H1 (cell line): Measurements from ENCODE around the gene PHYHD1. TPM values are rescaled to one million over a fixed set of nuclear protein-coding genes. Genes with fewer than 3 reads are reported as not detected.

Experiments
- CTCF ChIA-PET: fragments of 300-600 bp; sonication (Branson Sonifier 250); formaldehyde crosslinking; loops from one replicate; lab custom pipeline; 2021; ENCODE audit not compliant: partially characterized antibody; lab: Charles Lee
- POLR2A ChIA-PET: fragments of 300-600 bp; sonication (Branson Sonifier 250); formaldehyde crosslinking; loops from one replicate; lab custom pipeline; 2021; ENCODE audit warnings: inconsistent platforms; ENCODE audit not compliant: partially characterized antibody; lab: Charles Lee
- DNase-seq, 2 experiments: peaks; one replicate each; pipeline versions ENCODE4 v3.0.0 to v3.0.0-alpha.2; 2010 to 2022; ENCODE audit warnings: low spot score in 2 of 2, low read depth in 1 of 2, mixed read lengths in 1 of 2
- FAIRE-seq: peaks from 2 replicates; lab custom pipeline; 2011; peaks lifted over from hg19 to GRCh38; lab: Jason Lieb, UNC
- H2AFZ ChIP-seq: 2 replicates; pipeline ENCODE4 v1.8.1; 2012; ENCODE audit warnings: low read length, inconsistent platforms
- H2AK5ac ChIP-seq: 2 replicates; pipeline ENCODE4 v1.6.1; 2013; ENCODE audit warnings: low read depth, low read length
- H2BK120ac ChIP-seq: replicated peaks from 2 replicates; pipeline ENCODE3; 2013; ENCODE audit warnings: low read depth, low read length, inconsistent platforms
- H2BK12ac ChIP-seq: 2 replicates; pipeline ENCODE4 v1.6.1; 2013; ENCODE audit warnings: low read depth, low read length
- H2BK15ac ChIP-seq: 2 replicates; pipeline ENCODE4 v1.6.1; 2013; ENCODE audit warnings: low read length
- H2BK20ac ChIP-seq: 2 replicates; pipeline ENCODE4 v1.6.1; 2013; ENCODE audit warnings: low read length
- H2BK5ac ChIP-seq: 2 replicates; pipeline ENCODE4 v1.6.1; 2013; ENCODE audit warnings: low read depth, low read length
- H3K14ac ChIP-seq: 2 replicates; pipeline ENCODE4 v1.6.1; 2013; ENCODE audit warnings: inconsistent platforms; ENCODE audit not compliant: insufficient read length
- H3K18ac ChIP-seq: 2 replicates; pipeline ENCODE4 v1.6.1; 2013; ENCODE audit warnings: low read length; ENCODE audit errors: extremely low read depth
- H3K23ac ChIP-seq: 2 replicates; pipeline ENCODE4 v1.6.1; 2013; ENCODE audit warnings: inconsistent platforms; ENCODE audit not compliant: insufficient read length
- H3K23me2 ChIP-seq: 2 replicates; pipeline ENCODE4 v1.6.1; 2013; ENCODE audit warnings: low read depth, low read length
- H3K27ac ChIP-seq: 2 replicates; pipeline ENCODE4 v1.6.1; 2011; ENCODE audit warnings: low read depth, low read length, inconsistent platforms
- H3K27me3 ChIP-seq, 4 experiments: replicated peaks in 1 of 4; 1 replicate in 1 of 4; 2 replicates in 3 of 4; pipeline versions ENCODE4 v1.6.1 to v1.8.1; 2011 to 2013; ENCODE audit warnings: low read length in 3 of 4, mild to moderate bottlenecking in 3 of 4, inconsistent platforms in 2 of 4, mixed read lengths in 2 of 4, moderate library complexity in 1 of 4; ENCODE audit not compliant: control insufficient read depth in 3 of 4, insufficient read depth in 3 of 4; ENCODE audit errors: extremely low read depth in 1 of 4
- H3K36me3 ChIP-seq, 4 experiments: 2 replicates each; pipeline versions ENCODE4 v1.6.1 to v1.8.1; 2011 to 2013; ENCODE audit warnings: mild to moderate bottlenecking in 4 of 4, low read length in 3 of 4, moderate library complexity in 2 of 4, control low read depth in 1 of 4, inconsistent platforms in 1 of 4; ENCODE audit not compliant: insufficient read depth in 4 of 4, control insufficient read depth in 2 of 4
- H3K4ac ChIP-seq: replicated peaks from 2 replicates; pipeline ENCODE3; 2013; ENCODE audit warnings: low read length, low read depth, mixed read lengths, inconsistent platforms; ENCODE audit not compliant: insufficient read length
- H3K4me1 ChIP-seq, 4 experiments: replicated peaks in 1 of 4; 1 replicate in 1 of 4; 2 replicates in 3 of 4; pipeline versions ENCODE4 v1.6.1 to v1.8.1; 2011 to 2013; ENCODE audit warnings: low read length in 3 of 4, inconsistent platforms in 2 of 4, mixed read lengths in 1 of 4; ENCODE audit not compliant: insufficient read depth in 4 of 4, control insufficient read depth in 3 of 4
- H3K4me2 ChIP-seq, 2 experiments: 2 replicates each; pipeline versions ENCODE4 v1.6.1 to v1.8.1; 2011 to 2013; ENCODE audit warnings: low read depth in 2 of 2, low read length in 2 of 2, control low read depth in 1 of 2, inconsistent platforms in 1 of 2, mild to moderate bottlenecking in 1 of 2; ENCODE audit not compliant: insufficient read depth in 1 of 2
- H3K4me3 ChIP-seq, 4 experiments: fragments of 200-600, 300-600 bp in 1 of 4; sonication (generic), shearing (Covaris generic), sonication (Bioruptor Twin) in 1 of 4; 2 replicates each; pipeline versions ENCODE4 v1.5.1 to v1.8.1; 2011 to 2016; ENCODE audit warnings: low read length in 4 of 4, low read depth in 3 of 4, control low read depth in 2 of 4, inconsistent platforms in 2 of 4, mild to moderate bottlenecking in 2 of 4, mixed read lengths in 1 of 4, moderate library complexity in 1 of 4; ENCODE audit not compliant: insufficient read depth in 2 of 4; ENCODE audit errors: extremely low read depth in 1 of 4
- H3K56ac ChIP-seq: replicated peaks from 2 replicates; pipeline ENCODE3; 2013; ENCODE audit warnings: low read depth, mild to moderate bottlenecking, mixed read lengths, low read length, inconsistent platforms; ENCODE audit not compliant: insufficient read length
- H3K79me1 ChIP-seq: 2 replicates; pipeline ENCODE4 v1.6.1; 2013; ENCODE audit warnings: low read depth, low read length, control low read depth
- H3K79me2 ChIP-seq, 2 experiments: 2 replicates each; pipeline versions ENCODE4 v1.6.1 to v1.8.1; 2012 to 2013; ENCODE audit warnings: low read length in 2 of 2, mild to moderate bottlenecking in 2 of 2, inconsistent platforms in 1 of 2; ENCODE audit not compliant: insufficient read depth in 2 of 2, control insufficient read depth in 1 of 2
- H3K9ac ChIP-seq, 4 experiments: replicated peaks in 1 of 4; 1 replicate in 1 of 4; 2 replicates in 3 of 4; pipeline versions ENCODE4 v1.6.1 to v1.8.1; 2011 to 2013; ENCODE audit warnings: low read depth in 3 of 4, low read length in 3 of 4, control low read depth in 2 of 4, mild to moderate bottlenecking in 2 of 4, moderate library complexity in 2 of 4, inconsistent platforms in 1 of 4; ENCODE audit errors: extremely low read depth in 1 of 4
- H3K9me3 ChIP-seq, 2 experiments: 2 replicates each; pipeline versions ENCODE4 v1.6.1 to v1.8.1; 2012 to 2013; ENCODE audit warnings: mild to moderate bottlenecking in 2 of 2, moderate library complexity in 2 of 2, control low read depth in 1 of 2, inconsistent platforms in 1 of 2, low read depth in 1 of 2, low read length in 1 of 2, mixed read lengths in 1 of 2; ENCODE audit not compliant: insufficient read depth in 2 of 2
- H4K20me1 ChIP-seq, 2 experiments: replicated peaks in 1 of 2; 2 replicates each; pipeline versions ENCODE3 to v1.8.1; 2011 to 2013; ENCODE audit warnings: inconsistent platforms in 2 of 2, low read length in 2 of 2, mild to moderate bottlenecking in 1 of 2; ENCODE audit not compliant: insufficient read depth in 2 of 2, control insufficient read depth in 1 of 2
- H4K5ac ChIP-seq: 2 replicates; pipeline ENCODE4 v1.6.1; 2013; ENCODE audit warnings: low read length, low read depth, mixed read lengths, inconsistent platforms; ENCODE audit not compliant: insufficient read length
- H4K8ac ChIP-seq: 2 replicates; pipeline ENCODE4 v1.8.0; 2013; ENCODE audit warnings: mild to moderate bottlenecking, moderate library complexity, low read length, inconsistent platforms; ENCODE audit not compliant: insufficient read depth; ENCODE audit errors: extremely low read depth
- H4K91ac ChIP-seq: replicated peaks from 2 replicates; pipeline ENCODE3; 2013; ENCODE audit warnings: low read length, mixed read lengths, inconsistent platforms; ENCODE audit not compliant: insufficient read length
- CBX5 ChIP-seq: fragments of 300-800, 300-1000 bp; sonication (generic); IDR thresholded peaks from 2 replicates; pipeline ENCODE4 v1.7.1; 2016; ENCODE audit warnings: antibody characterized with exemption, low read length, low read depth
- EP300 ChIP-seq, 2 experiments: IDR thresholded peaks; 1 replicate in 1 of 2; 2 replicates in 1 of 2; pipeline ENCODE4 v1.6.1; 2011 to 2012; ENCODE audit warnings: low read depth in 2 of 2, low read length in 2 of 2, mild to moderate bottlenecking in 2 of 2, borderline replicate concordance in 1 of 2, inconsistent platforms in 1 of 2, moderate library complexity in 1 of 2
- JUND ChIP-seq: IDR thresholded peaks from 2 replicates; pipeline ENCODE4 v1.6.1; 2011; ENCODE audit warnings: mild to moderate bottlenecking, improper control_type of control experiment, low read length
- KDM4A ChIP-seq: IDR thresholded peaks from one replicate; pipeline ENCODE4 v1.7.1; 2012; ENCODE audit warnings: low read depth, mild to moderate bottlenecking, moderate library complexity, low read length, inconsistent platforms; ENCODE audit not compliant: severe bottlenecking
- KDM5A ChIP-seq: fragments of 200-600 bp; IDR thresholded peaks from 2 replicates; pipeline ENCODE4 v1.7.1; 2012; ENCODE audit warnings: mild to moderate bottlenecking, low read length, inconsistent platforms, mixed read lengths
- RNF2 ChIP-seq: fragments of 200-900, 300-1000 bp; sonication (generic); IDR thresholded peaks from 2 replicates; pipeline ENCODE4 v1.7.1; 2016; ENCODE audit warnings: borderline replicate concordance, low read depth, mild to moderate bottlenecking, antibody characterized with exemption, low read length; ENCODE audit not compliant: poor library complexity, severe bottlenecking; ENCODE audit errors: missing control alignments
- RXRA ChIP-seq: IDR thresholded peaks from 2 replicates; pipeline ENCODE4 v1.6.1; 2011; ENCODE audit warnings: low read depth, mild to moderate bottlenecking, low read length, moderate library complexity; ENCODE audit not compliant: insufficient read depth
- SIN3A ChIP-seq, 2 experiments: IDR thresholded peaks in 1 of 2; conservative IDR thresholded peaks in 1 of 2; 2 replicates each; pipeline ENCODE4 v1.6.1; 2011 to 2012; ENCODE audit warnings: low read length in 2 of 2, improper control_type of control experiment in 1 of 2, low read depth in 1 of 2, mild to moderate bottlenecking in 1 of 2
- SP1 ChIP-seq: IDR thresholded peaks from 2 replicates; pipeline ENCODE4 v1.6.1; 2011; ENCODE audit warnings: low read depth, low read length
- SP4 ChIP-seq: IDR thresholded peaks from 2 replicates; pipeline ENCODE4 v1.6.1; 2012; ENCODE audit warnings: low read length, inconsistent platforms
- WGBS, 2 experiments: shearing (Covaris generic) in 1 of 2; methylation state at CpG; one replicate each; pipeline versions ENCODE4 v1.1.6 to v1.1.7; 2013 to 2015; ENCODE audit warnings: low lambda C conversion rate in 2 of 2, mixed read lengths in 2 of 2, inconsistent platforms in 1 of 2, low coverage in 1 of 2, missing lambda C conversion rate in 1 of 2; ENCODE audit not compliant: insufficient replicate concordance in 2 of 2, insufficient coverage in 1 of 2, insufficient read length in 1 of 2; ENCODE audit errors: extremely low coverage in 1 of 2, missing lambda C conversion rate in 1 of 2; 5-methylcytosine and 5-hydroxymethylcytosine counted together
- polyA plus RNA-seq, 7 experiments: library from polyadenylated mRNA; depleted of rRNA in 3 of 7; stranded (reverse) in 5 of 7; unstranded in 2 of 7; fragments of >200 nt in 5 of 7; fragments of 200-250 nt in 2 of 7; gene quantifications; 1 replicate in 5 of 7; 2 replicates in 1 of 7; 4 replicates in 1 of 7; pipeline versions ENCODE4 v1.2.1 to v1.2.3, GENCODE V29; 2011 to 2013; ENCODE audit warnings: missing spikeins in 2 of 7, mixed read lengths in 2 of 7
- total RNA-seq: library from RNA; stranded (reverse); fragmentation: NEBNext Ultra II Directional; extraction: Animal tissue kit (Norgen Biotek cat#: 25700); gene quantifications from 2 replicates; pipeline ENCODE4 v1.2.1, GENCODE V29; 2021

Gene PHYHD1
- total and polyA plus RNA-seq, 2 of the 8 experiments (the other 6 are each of a cell fraction or from before 2014, with no cell fraction given): 14.1 to 25.6 TPM

DNA sequence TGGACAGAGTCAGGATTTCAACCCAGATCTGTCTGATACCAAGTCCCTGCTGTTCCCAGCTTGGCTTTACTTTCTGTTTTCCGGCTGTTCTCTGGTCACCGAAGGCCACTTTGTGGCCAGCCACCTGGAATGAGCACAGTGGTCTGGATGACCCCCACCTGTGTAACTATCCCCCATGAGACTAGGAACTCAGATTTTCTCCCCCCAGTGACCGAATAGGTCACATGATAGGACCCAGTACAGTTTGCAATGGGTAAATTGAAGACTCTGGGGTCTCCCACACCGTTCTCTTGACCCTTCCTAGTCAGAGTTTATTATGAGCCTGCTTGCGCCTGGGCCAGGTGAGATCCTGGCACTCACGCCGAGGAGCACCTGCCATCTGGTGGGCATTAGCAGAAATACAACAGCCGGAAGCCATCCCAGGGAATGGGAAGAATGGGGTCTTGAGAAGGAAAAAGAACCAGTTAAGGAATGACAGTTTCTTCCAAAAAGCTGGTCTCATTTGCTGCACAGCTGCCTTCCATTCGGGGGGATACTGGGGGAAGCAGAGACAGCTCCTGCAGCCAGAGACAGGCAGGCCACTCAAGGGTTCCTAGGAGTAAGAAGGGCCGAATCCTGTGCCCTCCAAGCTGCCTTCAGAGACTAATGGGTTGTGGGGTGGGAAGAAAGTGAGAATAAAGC, 7.1 kb downstream of the PHYHD1 start:
- no peak overlapping the region for H3K18ac ChIP-seq
- H3K4me2 ChIP-seq: no peak overlapping the region
- no peak overlapping the region for H4K5ac ChIP-seq
- H3K23ac ChIP-seq: no peak overlapping the region
- H3K14ac ChIP-seq: no peak overlapping the region
- no peak overlapping the region for H3K56ac ChIP-seq
- H2BK5ac ChIP-seq: peak overlapping the region; percentile 63; the same call in 1 of the 2 replicates
- no peaks in the 10 kb centered on the region for H3K9me3 ChIP-seq
- H2BK120ac ChIP-seq: no peak overlapping the region
- POLR2A ChIA-PET: interaction anchor here (0.6 to 2.7 kb wide), 13 partner anchors 9 to 109 kb away, joined by 3 to 9 read pairs (median 4); partner anchors contain the start of genes ENDOG and SPOUT1
- H4K8ac ChIP-seq: peak overlapping the region; percentile 88
- H3K79me2 ChIP-seq: no peaks in the 10 kb centered on the region
- FAIRE-seq (peak; percentile 84), DNase-seq (peak; percentile 46 to 84)
- 37% methylated on average over 10 of the region's 10 CpGs; no CpG with 5 or more reads in 1 of the 2 experiments for WGBS, 2 experiments
- no peak overlapping the region for H2AK5ac ChIP-seq
- H3K4me3 ChIP-seq: no peak overlapping the region
- no peak overlapping the region for H4K91ac ChIP-seq
- H3K36me3 ChIP-seq: no peaks in the 10 kb centered on the region
- CTCF ChIA-PET: interaction anchor here (0.5 to 9.7 kb wide), 45 partner anchors 8 to 292 kb away, joined by 3 to 139 read pairs (median 4); partner anchors contain the start of genes ENDOG, KYAT1, LRRC8A and PHYHD1
- no peak overlapping the region for H3K4ac ChIP-seq
- no peaks in the 10 kb centered on the region for H3K23me2 ChIP-seq
- H3K79me1 ChIP-seq: no peaks in the 10 kb centered on the region
- peak overlapping the region; percentile 60; the same call in 1 of the 2 replicates for H2BK12ac ChIP-seq
- no peak overlapping the region for H2BK20ac ChIP-seq
- H3K27ac ChIP-seq: peak overlapping the region; percentile 5; the same call in 1 of the 2 replicates
- peak overlapping the region; percentile 19; the same call in 1 of the 2 replicates for H2AFZ ChIP-seq
- H3K4me1 ChIP-seq: no peaks in the 10 kb centered on the region; a peak in 1 of 7 replicates
- no peaks in the 10 kb centered on the region for H3K27me3 ChIP-seq
- peak overlapping the region; percentile 75; the same call in 1 of the 2 replicates for H2BK15ac ChIP-seq
- no peak overlapping the region for H3K9ac ChIP-seq
- peaks cover 0 to 2% of the 10 kb centered on the region in 2 experiments for H4K20me1 ChIP-seq
- TF ChIP-seq SIN3A (conservative IDR thresholded peaks at IDR 0.05 in 1 of 2, IDR thresholded peaks at IDR 0.05 in 1 of 2; ENCODE audit: low read depth in 1 of 2, low read length in 2 of 2): no peak; a peak in 1 of 4 replicates
- no peak for TF ChIP-seq SP4
- no peak for TF ChIP-seq KDM4A
- no peak for TF ChIP-seq RXRA
- no peak for TF ChIP-seq SP1
- TF ChIP-seq KDM5A: no peak
- no peak for TF ChIP-seq EP300 (IDR thresholded peaks at IDR 0.05; ENCODE audit: borderline replicate concordance in 1 of 2, low read depth in 2 of 2, low read length in 2 of 2)
- TF ChIP-seq JUND: no peak
- no peak for TF ChIP-seq CBX5
- no peak for TF ChIP-seq RNF2
